NCI-H526 (cell line): ENCODE measurements around the gene MRPL17.

Source experiments
- DNase-seq, 2 experiments: peaks; one replicate each; lab custom pipeline; 2025; lab: John Stamatoyannopoulos, UW

The MRPL17 gene

GRCh38 chr11:6632116-6633073 lies 50.7 kb downstream of the MRPL17 start:
- no peak for DNase-seq

GRCh38 chr11:6631361-6631890 lies 51.7 kb downstream of the MRPL17 start:
- DNase-seq = no peak

- DNase-seq = no peak
These were observed 52.4 kb downstream of the MRPL17 start for GRCh38 chr11:6630632-6631291.
